Measurements from ENCODE around the gene INPP5J.

GRCh38 chr22:31125521-31126117 is 2.9 kb downstream of the INPP5J start:
- TF ChIP-seq, protein P1, sequence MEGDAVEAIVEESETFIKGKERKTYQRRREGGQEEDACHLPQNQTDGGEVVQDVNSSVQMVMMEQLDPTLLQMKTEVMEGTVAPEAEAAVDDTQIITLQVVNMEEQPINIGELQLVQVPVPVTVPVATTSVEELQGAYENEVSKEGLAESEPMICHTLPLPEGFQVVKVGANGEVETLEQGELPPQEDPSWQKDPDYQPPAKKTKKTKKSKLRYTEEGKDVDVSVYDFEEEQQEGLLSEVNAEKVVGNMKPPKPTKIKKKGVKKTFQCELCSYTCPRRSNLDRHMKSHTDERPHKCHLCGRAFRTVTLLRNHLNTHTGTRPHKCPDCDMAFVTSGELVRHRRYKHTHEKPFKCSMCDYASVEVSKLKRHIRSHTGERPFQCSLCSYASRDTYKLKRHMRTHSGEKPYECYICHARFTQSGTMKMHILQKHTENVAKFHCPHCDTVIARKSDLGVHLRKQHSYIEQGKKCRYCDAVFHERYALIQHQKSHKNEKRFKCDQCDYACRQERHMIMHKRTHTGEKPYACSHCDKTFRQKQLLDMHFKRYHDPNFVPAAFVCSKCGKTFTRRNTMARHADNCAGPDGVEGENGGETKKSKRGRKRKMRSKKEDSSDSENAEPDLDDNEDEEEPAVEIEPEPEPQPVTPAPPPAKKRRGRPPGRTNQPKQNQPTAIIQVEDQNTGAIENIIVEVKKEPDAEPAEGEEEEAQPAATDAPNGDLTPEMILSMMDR (IDR thresholded peaks at IDR 0.05): no peak
- no peak for TF ChIP-seq POLR2A (IDR thresholded peaks at IDR 0.05)

Measured in heart left ventricle (tissue), 13 donors.